GM18511 (cell line): Measurements from ENCODE around the gene TAF15.
A peak's percentile ranks its signal among the peaks of the same experiment; 100 is the strongest.

Source experiments
- ATAC-seq: cut with Tn5 transposase; IDR thresholded peaks from one replicate; pipeline ENCODE4 v1.9.1; 2021; ENCODE audit warnings: mild to moderate bottlenecking, moderate library complexity; ENCODE audit not compliant: unreplicated experiment

TAF15 gene

DNA sequence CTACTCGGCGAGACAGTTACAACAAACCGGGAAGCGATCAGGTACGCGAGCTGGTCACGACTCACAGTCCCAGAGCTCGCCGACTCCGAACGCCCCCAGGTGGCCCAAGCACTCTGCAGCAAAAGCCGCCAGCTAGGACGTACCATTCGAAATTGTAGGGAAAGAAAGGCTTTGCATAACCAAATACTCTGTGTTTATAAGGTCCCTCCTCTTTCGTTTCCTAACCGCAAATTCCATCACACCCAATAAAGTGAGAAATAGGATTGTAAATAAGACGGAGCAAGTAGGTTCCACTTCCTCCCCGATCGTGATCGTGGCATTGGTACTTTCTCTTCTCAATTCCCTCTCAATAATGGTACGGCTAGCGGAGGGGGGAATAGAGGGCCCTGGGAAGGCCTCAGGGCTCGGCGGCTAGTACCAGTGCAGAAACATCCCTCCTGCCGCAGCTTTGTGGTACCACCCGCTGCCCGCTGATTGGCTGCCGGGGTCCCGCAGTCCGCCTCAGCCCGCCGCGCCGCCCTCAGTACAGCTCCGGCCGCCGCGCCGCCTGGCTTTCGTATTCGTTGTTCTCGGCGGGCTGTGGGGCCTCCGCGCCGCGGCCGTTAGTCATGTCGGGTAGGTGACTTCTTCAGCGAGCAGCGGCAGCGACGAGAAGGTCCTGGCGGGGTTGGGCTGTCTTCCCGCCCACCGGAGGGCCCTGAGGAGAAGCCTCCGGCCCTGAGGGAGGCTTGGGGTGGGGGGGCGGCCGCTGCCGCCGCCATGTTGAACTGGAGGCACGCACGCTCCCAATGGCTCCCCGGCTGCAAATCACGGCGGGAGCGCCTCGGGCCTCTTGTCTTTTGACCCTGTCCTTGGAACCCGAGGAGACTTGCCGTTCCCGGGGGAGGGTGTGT lies at the start of gene TAF15:
Gene TAF15, plus strand, starts transcription at position 523 of the 893 bp plus-strand sequence. Its CDS starts 86 bp downstream, at position 609.
- ATAC-seq, result peak; percentile 94

DNA sequence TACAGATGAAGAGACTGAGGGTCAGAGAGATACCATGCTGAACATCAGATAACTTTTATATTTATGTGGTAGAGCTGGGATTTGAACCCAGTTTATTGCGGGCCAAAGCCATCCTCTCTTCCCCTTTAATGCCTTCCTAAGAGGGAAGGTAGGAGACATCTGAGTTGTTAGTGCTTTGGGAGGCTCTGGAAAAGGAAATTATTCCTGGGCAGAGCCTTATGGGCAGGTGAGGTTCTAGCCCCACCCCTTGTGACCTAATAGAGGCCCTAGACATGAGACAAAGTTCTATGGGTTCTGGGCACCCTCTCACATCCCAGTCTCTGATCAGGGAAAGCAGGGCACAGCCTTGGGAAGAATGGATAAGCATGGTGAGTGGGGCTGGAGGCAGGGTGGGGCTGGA lies 48.7 kb upstream of the TAF15 start, which contains the start of gene C17orf50:
Gene C17orf50, plus strand, starts transcription at position 301 of the 400 bp plus-strand sequence. Its CDS starts 55 bp downstream, at position 356.
- ATAC-seq, result no peak

GRCh38 chr17:35761601-35762000 lies 47.7 kb upstream of the TAF15 start:
- no peak for ATAC-seq

DNA sequence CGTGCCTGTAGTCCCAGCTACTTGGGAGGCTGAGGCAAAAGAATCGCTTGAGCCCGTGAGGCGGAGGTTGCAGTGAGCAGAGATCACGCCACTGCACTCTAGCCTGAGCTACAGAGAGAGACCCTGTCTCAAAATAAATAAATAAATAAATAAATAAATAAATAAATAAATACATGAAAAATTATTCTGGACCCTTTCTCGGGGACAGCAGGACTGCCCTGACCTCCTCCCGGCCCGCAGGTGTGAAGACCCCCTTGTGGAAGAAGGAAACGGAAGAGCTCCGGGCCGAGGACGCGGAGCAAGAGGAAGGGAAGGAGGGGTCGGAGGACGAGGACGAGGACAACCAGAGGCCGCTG lies 45.5 kb upstream of the TAF15 start:
- no peak for ATAC-seq

DNA sequence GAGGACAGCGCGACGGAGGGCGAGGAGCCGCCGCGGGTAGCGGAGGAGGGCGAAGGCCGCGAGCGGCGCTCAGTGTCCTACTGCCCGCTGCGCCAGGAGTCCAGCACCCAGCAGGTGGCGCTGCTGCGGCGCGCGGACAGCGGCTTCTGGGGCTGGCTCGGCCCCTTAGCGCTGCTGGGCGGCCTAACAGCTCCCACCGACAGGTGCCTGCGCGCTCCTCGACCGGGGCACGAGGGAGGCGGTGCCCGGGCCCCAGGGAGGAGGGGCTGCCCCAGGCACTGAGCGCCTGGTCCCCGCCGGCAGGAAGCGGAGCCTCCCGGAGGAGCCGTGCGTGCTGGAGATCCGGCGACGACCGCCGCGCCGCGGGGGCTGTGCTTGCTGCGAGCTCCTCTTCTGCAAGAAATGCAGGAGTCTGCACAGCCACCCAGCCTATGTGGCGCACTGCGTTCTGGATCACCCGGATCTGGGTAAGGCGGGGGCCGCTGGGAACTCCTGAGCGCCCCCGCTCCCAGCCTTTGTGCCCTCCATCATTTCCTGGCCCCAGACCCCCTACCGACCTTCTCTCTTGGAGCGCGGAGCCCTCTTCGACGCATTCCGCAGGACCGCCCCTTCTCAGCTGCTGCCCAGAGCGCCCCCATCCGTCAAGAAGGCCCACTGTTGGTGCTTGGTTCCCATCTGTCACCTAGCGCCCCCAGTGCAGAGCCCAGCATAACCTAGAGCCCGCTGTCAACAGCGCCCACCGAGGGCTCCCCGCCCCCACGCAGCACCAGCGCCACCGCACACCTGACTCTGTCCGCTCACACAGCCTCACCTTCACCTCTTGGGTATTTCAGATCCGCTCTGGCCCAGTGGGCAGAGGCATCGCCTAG lies 44.9 kb upstream of the TAF15 start:
- ATAC-seq, result peak; percentile 89

DNA sequence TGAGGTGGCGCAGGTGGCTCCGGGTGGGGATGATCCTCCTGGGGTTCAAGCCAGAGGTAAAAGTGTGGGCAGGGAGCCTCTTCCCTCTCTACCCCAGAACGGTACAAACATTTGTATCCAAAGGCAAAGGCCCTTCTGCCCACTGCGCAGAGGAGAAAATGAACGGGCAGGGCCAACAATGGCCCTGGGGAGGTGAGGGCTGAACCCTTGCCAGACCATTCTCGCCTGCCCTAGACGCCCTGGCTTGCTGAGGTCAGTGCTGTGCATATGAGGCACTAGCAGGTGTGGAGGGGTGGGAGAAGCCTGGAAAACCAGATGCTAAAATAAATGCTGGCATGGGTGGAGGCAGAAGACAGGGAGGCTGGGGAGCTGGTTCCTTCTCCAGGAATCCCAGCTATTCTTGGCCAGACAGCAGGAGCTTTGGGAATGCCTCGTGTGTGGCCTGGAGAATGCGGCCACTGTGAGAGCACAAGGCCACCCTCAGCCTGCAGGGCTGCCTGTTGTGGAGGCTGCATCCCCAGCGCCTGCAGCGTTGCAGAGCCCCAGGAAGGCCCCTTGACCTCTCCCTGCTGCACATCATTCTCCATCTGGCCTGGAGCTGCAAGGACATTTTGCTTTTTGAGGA lies 44.1 kb upstream of the TAF15 start:
- ATAC-seq, result no peak

DNA sequence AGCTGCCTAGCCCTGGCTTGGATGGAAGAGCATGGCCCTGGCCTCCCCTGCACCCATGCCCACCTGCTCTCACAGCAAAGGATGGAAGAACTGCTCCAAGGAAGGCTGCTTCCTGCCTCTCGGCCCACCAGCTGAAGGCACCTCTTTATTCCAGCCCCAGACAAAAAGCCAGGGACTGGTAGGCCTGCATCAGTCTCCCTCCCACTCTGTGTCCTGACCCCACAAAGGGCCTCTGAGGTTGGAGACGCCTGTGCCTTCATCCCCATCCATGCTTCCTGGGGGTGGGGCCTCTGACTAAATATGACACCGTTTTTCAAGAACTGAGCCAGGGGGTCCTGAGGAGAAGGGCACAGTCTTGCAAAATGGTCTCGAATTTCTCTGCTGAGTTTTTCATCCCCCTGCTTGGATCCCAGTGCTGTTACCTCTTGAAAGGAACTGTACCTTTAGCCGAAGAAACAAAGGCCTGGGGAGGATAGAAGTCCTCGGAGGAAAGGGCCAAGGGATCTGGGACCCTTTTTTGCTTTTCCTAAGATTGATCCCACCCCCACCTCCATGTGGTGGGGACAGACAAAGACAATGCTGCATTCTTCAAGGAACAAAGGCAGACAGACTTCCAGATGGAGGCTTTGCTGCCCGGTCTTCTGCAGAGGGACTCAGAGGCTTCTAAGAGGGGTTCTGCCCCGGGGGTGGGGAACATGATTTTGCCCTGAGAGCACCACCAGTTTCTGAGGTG lies 43.4 kb upstream of the TAF15 start:
- no peak for ATAC-seq

GRCh38 chr17:35766489-35766877 lies 42.8 kb upstream of the TAF15 start:
- ATAC-seq, result no peak

- ATAC-seq, result no peak
Observed at GRCh38 chr17:35766903-35767510, 42.3 kb upstream of the TAF15 start.

DNA sequence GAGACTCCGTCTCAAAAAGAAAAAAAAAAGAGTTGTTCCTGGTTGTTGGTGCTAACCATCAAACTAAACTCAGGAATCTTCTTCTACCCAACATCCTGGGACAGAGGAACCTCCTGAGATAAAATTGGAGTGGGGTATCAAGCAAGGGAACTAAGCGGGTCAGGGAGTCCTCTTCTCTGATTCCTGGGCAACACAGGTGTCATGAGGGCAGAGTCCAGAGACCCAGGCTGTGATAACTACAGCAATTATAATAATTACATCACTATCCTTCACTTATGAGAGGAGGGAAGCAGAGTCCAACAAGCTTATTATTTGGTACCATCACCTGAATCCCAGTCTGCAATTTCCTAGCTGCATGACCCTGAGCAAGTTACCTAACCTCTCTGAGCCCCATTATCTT lies 40.5 kb upstream of the TAF15 start:
- ATAC-seq, result no peak

DNA sequence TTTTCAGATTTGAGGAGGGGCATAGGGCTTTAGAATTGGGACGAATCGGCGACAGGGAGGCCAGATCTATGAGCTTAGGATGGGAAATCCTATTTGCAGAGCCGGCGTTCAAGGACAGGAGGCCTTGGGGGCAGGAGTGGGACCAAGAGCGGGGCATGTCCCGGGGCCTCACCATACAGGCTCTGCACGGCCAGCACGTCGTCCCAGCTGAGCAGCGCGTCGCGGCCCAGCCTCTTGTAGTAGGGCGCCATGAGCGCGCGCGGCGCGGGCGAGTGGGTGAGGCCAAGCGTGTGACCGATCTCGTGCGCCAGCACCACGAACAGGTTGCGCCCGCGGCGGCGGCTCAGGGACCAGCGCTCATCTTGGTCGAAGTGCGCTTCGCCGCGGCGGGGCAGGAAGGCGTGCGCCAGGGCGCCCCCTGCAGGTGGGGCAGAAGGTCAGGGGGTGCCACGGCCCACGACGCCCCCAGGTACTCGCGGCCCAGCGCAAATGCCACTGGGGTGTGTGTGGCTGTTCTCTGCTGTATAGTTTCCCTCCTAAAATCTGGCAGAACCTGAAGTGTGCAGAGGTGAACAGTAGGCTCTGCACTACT lies 39.3 kb upstream of the TAF15 start:
- no peak for ATAC-seq

GRCh38 chr17:35773129-35773528 lies 36.2 kb upstream of the TAF15 start:
- ATAC-seq, result no peak

DNA sequence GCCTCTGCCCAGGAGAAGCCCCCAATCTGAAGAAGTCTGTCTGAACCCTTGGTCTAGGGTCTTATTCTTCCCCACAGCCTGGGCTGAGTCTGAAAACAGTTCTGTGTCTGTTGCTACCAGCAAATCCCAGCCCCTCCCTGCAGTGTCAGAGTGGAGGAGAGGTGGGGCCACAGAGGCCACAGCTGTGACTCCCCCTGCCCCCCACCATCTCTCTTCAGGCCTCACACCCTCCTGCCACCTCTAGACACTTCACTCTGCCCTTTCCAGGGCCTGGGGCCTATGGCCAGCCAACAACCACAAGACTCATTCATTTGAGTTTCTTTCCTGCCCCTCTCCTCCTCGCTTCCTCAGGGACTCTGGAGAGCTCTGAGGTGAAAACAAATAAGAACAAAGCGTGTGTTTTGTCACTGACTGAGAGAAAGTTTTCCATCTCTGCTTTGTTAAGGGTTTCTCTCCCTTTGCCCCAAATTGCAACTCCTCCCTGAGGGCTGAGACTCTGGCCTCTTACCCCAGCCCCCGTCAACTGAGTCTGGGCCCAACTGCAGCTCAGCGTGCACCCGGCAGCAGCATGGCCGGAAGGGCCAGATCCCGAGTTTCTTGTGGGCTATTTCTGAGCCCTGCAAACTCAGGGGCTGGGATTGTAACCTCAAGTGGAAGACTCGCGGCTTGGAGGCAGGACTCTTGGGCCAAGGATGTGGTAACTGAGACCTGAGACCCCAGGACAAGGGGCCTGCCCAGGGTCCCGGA lies 35.4 kb upstream of the TAF15 start:
- no peak for ATAC-seq

DNA sequence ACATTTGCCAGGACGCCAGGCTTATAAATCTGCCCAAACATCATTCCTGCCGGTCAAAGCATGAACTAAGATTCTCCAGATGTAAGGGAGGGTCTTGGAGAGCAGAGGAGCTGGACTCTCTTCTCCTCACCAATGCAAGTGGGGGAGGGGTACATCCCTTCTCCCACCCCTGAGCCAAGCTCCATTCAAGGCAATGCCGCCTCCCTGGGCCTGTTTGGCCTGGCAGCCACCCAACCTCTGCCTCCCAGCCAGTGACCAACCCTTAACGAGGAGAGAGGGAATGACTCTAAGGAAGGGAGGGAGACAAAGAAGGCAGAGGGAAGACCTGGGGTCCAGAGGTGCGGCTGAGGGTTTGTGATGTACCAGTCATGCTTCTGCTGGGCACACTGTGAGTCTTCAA lies 34.8 kb upstream of the TAF15 start:
- no peak for ATAC-seq

DNA sequence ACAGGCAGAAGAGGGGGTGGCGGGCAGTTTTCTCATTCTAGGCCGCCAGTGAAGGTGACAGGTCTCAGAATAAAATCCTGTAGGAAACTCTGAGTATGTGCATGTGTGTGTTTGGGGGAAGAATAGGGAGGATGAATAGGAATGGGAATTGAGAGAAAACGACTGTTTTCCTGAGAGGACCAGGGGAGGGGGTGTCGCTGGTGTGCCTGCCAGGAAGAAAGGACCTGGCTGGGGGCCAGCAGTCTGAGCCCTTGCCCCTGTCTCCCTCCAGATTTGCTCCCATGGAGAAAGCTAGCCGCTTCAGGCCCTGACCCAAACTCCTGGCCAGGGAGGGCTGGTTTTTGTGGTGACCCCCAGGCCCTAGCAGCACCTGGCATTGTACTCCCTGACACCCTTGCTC lies 34.2 kb upstream of the TAF15 start:
- ATAC-seq, result no peak

GRCh38 chr17:35775583-35775982 lies 33.7 kb upstream of the TAF15 start:
- ATAC-seq, result no peak

DNA sequence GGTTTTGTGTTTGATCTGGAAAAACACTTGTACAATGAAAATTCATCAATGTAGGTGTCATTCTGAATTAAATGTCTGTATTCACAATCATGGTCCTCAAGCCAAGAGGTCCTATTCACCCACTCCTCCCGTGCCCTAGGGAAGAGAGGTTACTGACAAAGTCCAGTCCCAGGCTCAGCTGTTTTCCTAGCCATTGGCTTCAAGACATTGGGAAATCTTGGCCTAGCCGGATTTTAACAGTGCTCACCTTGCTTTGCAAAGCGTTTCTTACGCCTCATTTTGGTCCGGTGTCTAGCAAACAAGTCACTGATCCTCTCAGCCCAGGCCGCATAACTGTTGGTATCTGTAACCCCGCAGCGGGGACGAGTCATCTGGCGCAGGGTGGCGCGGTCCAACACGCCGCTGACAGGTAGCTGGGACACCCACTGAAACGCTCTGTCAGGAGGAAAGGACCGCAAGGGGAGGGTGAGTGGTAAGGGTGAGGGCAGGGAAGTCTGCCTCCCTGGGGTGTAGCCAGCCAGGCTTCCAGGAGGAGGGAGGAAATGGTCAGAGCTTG lies 30.6 kb upstream of the TAF15 start:
- no peak for ATAC-seq

- ATAC-seq, result no peak
Observed at GRCh38 chr17:35780950-35781349, 28.3 kb upstream of the TAF15 start.

DNA sequence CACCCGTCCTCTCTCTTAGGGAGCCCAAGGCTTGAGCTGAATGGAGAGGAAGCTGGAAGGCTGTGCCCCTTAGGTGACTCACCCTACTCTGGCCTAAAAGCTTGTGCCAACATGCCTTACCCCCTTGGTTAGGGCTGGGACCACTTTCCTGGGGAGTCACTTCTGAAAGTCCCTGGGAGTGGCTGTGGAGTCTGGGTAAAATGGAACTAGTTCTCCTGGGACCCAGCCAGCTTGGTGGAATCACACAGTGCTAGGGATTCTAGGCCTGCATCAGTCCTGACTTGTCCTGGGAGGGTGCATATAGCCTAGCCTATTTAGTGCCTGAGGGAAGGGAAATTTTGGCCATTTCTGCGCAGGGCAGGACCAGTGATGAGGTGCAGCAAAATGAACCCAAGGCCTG lies 24.4 kb upstream of the TAF15 start:
- ATAC-seq, result no peak
